Ascending aorta (tissue), 2 donors: Measurements from ENCODE around the gene RDH13. TPM values are rescaled to one million over a fixed set of nuclear protein-coding genes. Genes with fewer than 3 reads are reported as not detected.
A peak's percentile ranks its signal among the peaks of the same experiment; 100 is the strongest.
"Not testable (repeated sequence)": the region's sequence is repeated elsewhere in the genome, so short reads cannot be mapped to it uniquely, and the experiment has no call there.

Source experiments
- DNase-seq, 2 donors: peaks; one replicate each; pipeline ENCODE4 v3.0.0-alpha.2; 2019; ENCODE audit warnings: low spot score in 2 of 2
- H3K27ac ChIP-seq, 2 donors: fragments of 200-600 bp; sonication (generic); one replicate each; pipeline ENCODE4 v1.5.1; 2016 to 2017; ENCODE audit warnings: mild to moderate bottlenecking in 1 of 2
- H3K27me3 ChIP-seq: fragments of 200-600 bp; sonication (generic); one replicate; pipeline ENCODE4 v1.5.1; 2017
- H3K36me3 ChIP-seq, 2 donors: fragments of 200-600 bp; sonication (generic); one replicate each; pipeline ENCODE4 v1.5.1; 2016
- H3K4me1 ChIP-seq, 2 donors: fragments of 200-600 bp; sonication (generic); one replicate each; pipeline ENCODE4 v1.5.1; 2016 to 2017; ENCODE audit warnings: mild to moderate bottlenecking in 1 of 2
- H3K4me3 ChIP-seq, 2 donors: fragments of 200-600 bp; sonication (generic); one replicate each; pipeline ENCODE4 v1.5.1; 2016 to 2017; ENCODE audit warnings: mild to moderate bottlenecking in 1 of 2
- H3K9me3 ChIP-seq, 2 donors: fragments of 200-600 bp; sonication (generic); one replicate each; pipeline ENCODE4 v1.5.1; 2016
- CTCF ChIP-seq, 3 experiments: fragments of 200-600 bp in 2 of 3; fragments of 450-650 bp in 1 of 3; sonication (generic) in 2 of 3; IDR thresholded peaks; one replicate each; pipeline ENCODE4 v1.5.1; 2016 to 2019; ENCODE audit warnings: antibody characterized with exemption in 3 of 3, mild to moderate bottlenecking in 1 of 3, moderate library complexity in 1 of 3
- intact Hi-C: fragments of 100-400 bp; cut with DNase I; formaldehyde crosslinking; loops from one replicate; pipeline ENCODE4 v1.15.1; 2023
- total RNA-seq: library from RNA; depleted of rRNA; stranded (reverse); fragments of >200 nt; gene quantifications from one replicate; pipeline ENCODE4 v1.1.0, GENCODE V29; 2016

RDH13 gene
- total RNA-seq, 1 donor from 2014 or later = 12.1 TPM

DNA sequence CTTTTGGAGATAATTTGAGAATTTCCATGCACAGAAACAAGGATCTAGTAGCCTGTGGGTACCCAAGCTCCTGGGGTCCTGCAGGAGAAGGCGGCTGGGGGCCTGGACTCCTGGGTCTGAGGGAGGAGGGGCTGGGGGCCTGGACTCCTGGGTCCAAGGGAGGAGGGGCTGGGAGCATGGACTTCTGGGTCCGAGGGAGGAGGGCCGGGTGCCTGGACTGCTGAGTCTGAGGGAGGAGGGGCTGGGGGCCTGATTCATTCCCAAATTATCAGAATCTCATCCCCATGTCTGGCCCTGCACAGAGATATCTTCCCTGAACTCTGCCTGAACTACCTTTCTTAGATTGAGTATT, 520 bp upstream of the RDH13 start:
- no peaks in the 10 kb centered on the region for H3K27me3 ChIP-seq
- intact Hi-C loops = loop anchor here (2.0 kb wide), 1 partner anchor 53 kb away; the partner anchor contains the start of gene PPP1R12C
- no peak overlapping the region for H3K27ac ChIP-seq
- H3K36me3 ChIP-seq = peaks cover 0 to 4% of the 10 kb centered on the region in 2 donors
- no peak for DNase-seq
- TF ChIP-seq CTCF (IDR thresholded peaks at IDR 0.05) = no peak
- H3K9me3 ChIP-seq = no peaks in the 10 kb centered on the region
- H3K4me3 ChIP-seq = peak overlapping the region; percentile 76 to 79
- peaks cover 0 to 4% of the 10 kb centered on the region in 2 donors for H3K4me1 ChIP-seq

GRCh38 chr19:55060287-55060686, 2.7 kb downstream of the RDH13 start:
- intact Hi-C loops, H3K27me3 ChIP-seq, H3K27ac ChIP-seq, H3K9me3 ChIP-seq, H3K4me3 ChIP-seq, DNase-seq, H3K4me1 ChIP-seq: not testable (repeated sequence)
- peaks cover 12 to 32% of the 10 kb centered on the region in 2 donors for H3K36me3 ChIP-seq

GRCh38 chr19:55058781-55059610, 4.0 kb downstream of the RDH13 start:
- Histone ChIP-seq H3K27ac (no peak overlapping the region), H3K9me3 (no peaks in the 10 kb centered on the region), H3K4me1 (peaks cover 0 to 4% of the 10 kb centered on the region in 2 donors), H3K4me3 (no peak overlapping the region), H3K36me3 (peaks cover 12 to 41% of the 10 kb centered on the region in 2 donors), H3K27me3 (no peaks in the 10 kb centered on the region)
- intact Hi-C loops = no loop called here
- TF ChIP-seq CTCF (IDR thresholded peaks at IDR 0.05) = no peak
- DNase-seq = no peak

GRCh38 chr19:55056827-55057226, 6.1 kb downstream of the RDH13 start:
- intact Hi-C loops = no loop called here
- no peak for DNase-seq
- Histone ChIP-seq H3K4me1 (no peaks in the 10 kb centered on the region), H3K9me3 (no peaks in the 10 kb centered on the region), H3K27me3 (no peaks in the 10 kb centered on the region), H3K27ac (no peak overlapping the region), H3K36me3 (peaks cover 12 to 53% of the 10 kb centered on the region in 2 donors), H3K4me3 (no peak overlapping the region)
- TF ChIP-seq CTCF (IDR thresholded peaks at IDR 0.05) = no peak

- peaks cover 13 to 68% of the 10 kb centered on the region in 2 donors for H3K36me3 ChIP-seq
These were observed 9.2 kb downstream of the RDH13 start for GRCh38 chr19:55053735-55054134.

More at GRCh38 chr19:55053735-55054134, 9.2 kb downstream of the RDH13 start:
- intact Hi-C loops = no loop called here
- H3K9me3 ChIP-seq = no peaks in the 10 kb centered on the region
- H3K27me3 ChIP-seq = no peaks in the 10 kb centered on the region
- no peaks in the 10 kb centered on the region for H3K4me1 ChIP-seq
- TF ChIP-seq CTCF (IDR thresholded peaks at IDR 0.05) = no peak
- no peak overlapping the region for H3K4me3 ChIP-seq
- no peak for DNase-seq
- H3K27ac ChIP-seq = no peak overlapping the region
